ENCODE measurements around the gene TRIM23. TPM values are rescaled to one million over a fixed set of nuclear protein-coding genes. Genes with fewer than 3 reads are reported as not detected.

TRIM23 gene
- total RNA-seq, 1 donor from 2014 or later = 14.0 TPM

DNA sequence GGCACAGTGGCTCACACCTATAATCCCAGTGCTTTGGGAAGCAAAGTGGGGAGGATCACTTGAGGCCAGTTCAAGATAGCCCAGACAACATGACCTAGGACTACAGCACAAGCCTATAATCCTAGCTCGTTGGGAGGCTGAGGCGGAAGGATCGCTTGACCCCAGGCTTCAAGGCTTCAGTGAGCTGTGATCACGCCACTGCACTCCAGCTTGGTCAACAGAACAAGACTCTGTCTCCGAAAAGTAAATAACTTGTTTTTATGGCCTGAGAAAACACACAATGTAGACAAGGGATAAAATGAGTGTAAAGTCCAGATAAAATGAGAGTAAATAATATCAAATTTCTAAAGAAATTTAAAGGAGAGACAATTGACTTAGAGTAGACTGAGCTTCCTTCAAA lies 27.0 kb upstream of the TRIM23 start:
- Histone ChIP-seq H3K36me3 (peaks cover 0 to 8% of the 10 kb centered on the region in 2 donors), H3K4me1 (no peaks in the 10 kb centered on the region), H3K27me3 (no peaks in the 10 kb centered on the region), H3K4me3 (no peak overlapping the region), H3K27ac (no peak overlapping the region), H3K9me3 (no peaks in the 10 kb centered on the region)
- intact Hi-C loops (cut with DNase I) = no loop called here
- no peak for DNase-seq (ENCODE audit: extremely low spot score in 2 of 2)
- TF ChIP-seq, protein P1, sequence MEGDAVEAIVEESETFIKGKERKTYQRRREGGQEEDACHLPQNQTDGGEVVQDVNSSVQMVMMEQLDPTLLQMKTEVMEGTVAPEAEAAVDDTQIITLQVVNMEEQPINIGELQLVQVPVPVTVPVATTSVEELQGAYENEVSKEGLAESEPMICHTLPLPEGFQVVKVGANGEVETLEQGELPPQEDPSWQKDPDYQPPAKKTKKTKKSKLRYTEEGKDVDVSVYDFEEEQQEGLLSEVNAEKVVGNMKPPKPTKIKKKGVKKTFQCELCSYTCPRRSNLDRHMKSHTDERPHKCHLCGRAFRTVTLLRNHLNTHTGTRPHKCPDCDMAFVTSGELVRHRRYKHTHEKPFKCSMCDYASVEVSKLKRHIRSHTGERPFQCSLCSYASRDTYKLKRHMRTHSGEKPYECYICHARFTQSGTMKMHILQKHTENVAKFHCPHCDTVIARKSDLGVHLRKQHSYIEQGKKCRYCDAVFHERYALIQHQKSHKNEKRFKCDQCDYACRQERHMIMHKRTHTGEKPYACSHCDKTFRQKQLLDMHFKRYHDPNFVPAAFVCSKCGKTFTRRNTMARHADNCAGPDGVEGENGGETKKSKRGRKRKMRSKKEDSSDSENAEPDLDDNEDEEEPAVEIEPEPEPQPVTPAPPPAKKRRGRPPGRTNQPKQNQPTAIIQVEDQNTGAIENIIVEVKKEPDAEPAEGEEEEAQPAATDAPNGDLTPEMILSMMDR (IDR thresholded peaks at IDR 0.05) = no peak
- no peak for TF ChIP-seq POLR2AphosphoS5 (IDR thresholded peaks at IDR 0.05; ENCODE audit: insufficient read depth in 1 of 2, low read depth in 1 of 2)
- no peak for TF ChIP-seq POLR2A (IDR thresholded peaks at IDR 0.05)

- intact Hi-C loops (cut with DNase I) = no loop called here
- Histone ChIP-seq H3K4me1 (no peaks in the 10 kb centered on the region), H3K36me3 (peaks cover 0 to 8% of the 10 kb centered on the region in 2 donors), H3K27me3 (no peaks in the 10 kb centered on the region), H3K4me3 (no peak overlapping the region), H3K27ac (no peak overlapping the region), H3K9me3 (no peaks in the 10 kb centered on the region)
- DNase-seq (ENCODE audit: extremely low spot score in 2 of 2) = no peak
- TF ChIP-seq POLR2AphosphoS5 (IDR thresholded peaks at IDR 0.05; ENCODE audit: insufficient read depth in 1 of 2, low read depth in 1 of 2) = no peak
- TF ChIP-seq, protein P1 (IDR thresholded peaks at IDR 0.05) = no peak
- TF ChIP-seq POLR2A (IDR thresholded peaks at IDR 0.05) = no peak
These were observed 23.8 kb upstream of the TRIM23 start for GRCh38 chr5:65647941-65648340.

- H3K9me3 ChIP-seq = no peaks in the 10 kb centered on the region
- H3K27me3 ChIP-seq = no peaks in the 10 kb centered on the region
- H3K27ac ChIP-seq = no peak overlapping the region
- H3K4me3 ChIP-seq = no peak overlapping the region
- TF ChIP-seq POLR2AphosphoS5 (IDR thresholded peaks at IDR 0.05; ENCODE audit: insufficient read depth in 1 of 2, low read depth in 1 of 2) = no peak
- no peaks in the 10 kb centered on the region for H3K4me1 ChIP-seq
- DNase-seq (ENCODE audit: extremely low spot score in 2 of 2) = no peak
- H3K36me3 ChIP-seq = peaks cover 0 to 8% of the 10 kb centered on the region in 2 donors
- intact Hi-C loops (cut with DNase I) = no loop called here
These were observed 22.8 kb upstream of the TRIM23 start for GRCh38 chr5:65646938-65647337.

DNA sequence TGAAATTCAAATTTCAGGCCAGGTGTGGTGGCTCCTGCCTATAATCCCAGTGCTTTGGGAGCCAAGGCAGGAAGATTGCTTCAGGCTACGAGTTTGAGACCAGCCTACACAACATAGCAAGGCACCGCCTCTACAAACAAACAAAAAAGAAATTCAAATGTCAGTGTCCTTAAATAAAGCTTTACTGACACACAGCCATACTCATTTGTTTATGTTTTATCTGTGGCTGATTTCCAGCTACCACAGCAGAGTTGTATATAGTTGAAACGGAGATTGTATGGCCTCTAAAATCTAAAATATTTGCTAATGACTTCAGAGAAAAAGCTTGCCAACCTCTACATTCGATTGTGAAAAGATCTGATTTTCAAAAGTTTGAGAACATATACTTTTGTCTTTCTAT lies 16.1 kb upstream of the TRIM23 start:
- H3K27ac ChIP-seq = no peak overlapping the region
- no peaks in the 10 kb centered on the region for H3K4me1 ChIP-seq
- no peaks in the 10 kb centered on the region for H3K27me3 ChIP-seq
- TF ChIP-seq POLR2AphosphoS5 (IDR thresholded peaks at IDR 0.05; ENCODE audit: insufficient read depth in 1 of 2, low read depth in 1 of 2) = no peak
- no peak for TF ChIP-seq POLR2A (IDR thresholded peaks at IDR 0.05)
- TF ChIP-seq, protein P1 (IDR thresholded peaks at IDR 0.05) = no peak
- H3K4me3 ChIP-seq = no peak overlapping the region
- intact Hi-C loops (cut with DNase I) = no loop called here
- DNase-seq (ENCODE audit: extremely low spot score in 2 of 2) = no peak
- peaks cover 0 to 32% of the 10 kb centered on the region in 2 donors for H3K36me3 ChIP-seq
- H3K9me3 ChIP-seq = no peaks in the 10 kb centered on the region

DNA sequence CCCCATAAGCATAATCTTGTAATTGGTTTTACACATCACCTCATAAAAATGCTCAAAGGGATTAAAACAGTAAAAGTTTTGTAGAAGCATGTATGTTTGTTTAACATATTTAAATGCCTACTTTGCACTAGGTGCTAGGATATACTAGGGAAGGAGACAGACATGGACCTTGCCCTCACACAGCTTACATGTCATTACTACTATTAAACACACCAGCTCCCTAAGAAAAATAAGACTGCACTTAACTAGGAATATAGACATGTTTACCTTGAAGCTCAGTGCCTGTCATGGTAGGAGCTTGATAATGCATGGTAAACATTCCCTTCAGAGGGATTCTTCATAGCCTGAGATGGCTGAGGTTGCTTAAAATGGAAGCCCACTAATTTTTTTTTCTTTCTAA lies 6.8 kb upstream of the TRIM23 start:
- Histone ChIP-seq H3K9me3 (no peaks in the 10 kb centered on the region), H3K27me3 (no peaks in the 10 kb centered on the region), H3K4me1 (peaks cover 8% of the 10 kb centered on the region), H3K4me3 (no peak overlapping the region), H3K27ac (no peak overlapping the region), H3K36me3 (peaks cover 0 to 10% of the 10 kb centered on the region in 2 donors)
- intact Hi-C loops (cut with DNase I) = no loop called here
- no peak for TF ChIP-seq POLR2A (IDR thresholded peaks at IDR 0.05)
- TF ChIP-seq POLR2AphosphoS5 (IDR thresholded peaks at IDR 0.05; ENCODE audit: insufficient read depth in 1 of 2, low read depth in 1 of 2) = no peak
- TF ChIP-seq, protein P1 (IDR thresholded peaks at IDR 0.05) = no peak
- DNase-seq (ENCODE audit: extremely low spot score in 2 of 2) = no peak
